Fibroblast of pulmonary artery (primary cell): Measurements from ENCODE around the gene HEATR5B.
A peak's percentile ranks its signal among the peaks of the same experiment; 100 is the strongest.

Experiments used
- DNase-seq: peaks from one replicate; pipeline ENCODE4 v3.0.0-alpha.2; 2010; ENCODE audit warnings: low read depth
- H3K4me3 ChIP-seq: replicated peaks from 2 replicates; pipeline ENCODE4 v1.5.1; 2011; ENCODE audit warnings: low read depth, mild to moderate bottlenecking, control low read depth, low read length, moderate library complexity
- CTCF ChIP-seq: IDR thresholded peaks from 2 replicates; pipeline ENCODE4 v1.5.1; 2011; ENCODE audit warnings: mild to moderate bottlenecking, control low read depth, low read length, inconsistent platforms; ENCODE audit errors: missing control alignments

HEATR5B gene

GRCh38 chr2:36964496-36965058 lies 119.6 kb downstream of the HEATR5B start:
- TF ChIP-seq CTCF = no peak
- peak; percentile 3 for DNase-seq
- H3K4me3 ChIP-seq = peak overlapping the region; percentile 92

- DNase-seq = no peak
- TF ChIP-seq CTCF = no peak
- H3K4me3 ChIP-seq = no peak overlapping the region
Measured at GRCh38 chr2:36963734-36964133, 120.4 kb downstream of the HEATR5B start.

GRCh38 chr2:36963106-36963505 lies 121.1 kb downstream of the HEATR5B start:
- no peak for TF ChIP-seq CTCF
- DNase-seq = no peak
- no peak overlapping the region for H3K4me3 ChIP-seq

- no peak overlapping the region for H3K4me3 ChIP-seq
- no peak for DNase-seq
- no peak for TF ChIP-seq CTCF
Measured at GRCh38 chr2:36960773-36961172, 123.4 kb downstream of the HEATR5B start.

GRCh38 chr2:36960005-36960675 lies 124.0 kb downstream of the HEATR5B start:
- no peak overlapping the region for H3K4me3 ChIP-seq
- TF ChIP-seq CTCF = no peak
- DNase-seq = no peak

GRCh38 chr2:36954977-36955607 lies 129.1 kb downstream of the HEATR5B start:
- DNase-seq = no peak
- H3K4me3 ChIP-seq = no peak overlapping the region
- no peak for TF ChIP-seq CTCF
